Measurements from ENCODE around the gene DNAH9. TPM values are rescaled to one million over a fixed set of nuclear protein-coding genes. Genes with fewer than 3 reads are reported as not detected.

DNAH9 gene
- total and polyA plus RNA-seq, 2 donors (not counting 1 experiment from before 2014, with no cell fraction given) = not detected

- Histone ChIP-seq H3K4me2 (replicated peaks; ENCODE audit: low read depth, low read length, poor library complexity, severe bottlenecking) (no peak overlapping the region), H3K9me3 (ENCODE audit: control extremely low read depth in 1 of 3, control insufficient read depth in 2 of 3, insufficient read depth in 1 of 3, low read length in 2 of 3) (peaks cover 0 to 4% (median 0%) of the 10 kb centered on the region in 3 donors), H4K20me1 (ENCODE audit: control insufficient read depth, insufficient read depth, low read length, poor library complexity, severe bottlenecking) (no peaks in the 10 kb centered on the region), H2AFZ (ENCODE audit: insufficient read depth, low read depth, low read length, poor library complexity, severe bottlenecking) (no peak overlapping the region), H3K79me2 (ENCODE audit: control insufficient read depth, insufficient read depth, low read length) (no peaks in the 10 kb centered on the region), H3K27me3 (replicated peaks in 1 of 4; ENCODE audit: control extremely low read depth in 1 of 4, control insufficient read depth in 3 of 4, insufficient read depth in 4 of 4, low read length in 3 of 4) (no peaks in the 10 kb centered on the region), H3K4me1 (ENCODE audit: control insufficient read depth in 2 of 2, insufficient read depth in 2 of 2, low read length in 2 of 2) (no peaks in the 10 kb centered on the region), H3K36me3 (replicated peaks in 1 of 2; ENCODE audit: control extremely low read depth in 1 of 2, control insufficient read depth in 1 of 2, extremely low read depth in 1 of 2, insufficient read depth in 2 of 2, low read length in 1 of 2) (no peaks in the 10 kb centered on the region), H3K27ac (ENCODE audit: low read length in 2 of 2) (no peak overlapping the region), H3K9ac (ENCODE audit: low read length) (no peak overlapping the region), H3K4me3 (ENCODE audit: control extremely low read depth in 1 of 5, extremely low read depth in 1 of 5, insufficient read depth in 1 of 5, low read depth in 2 of 5, low read length in 4 of 5) (no peak overlapping the region)
- no CpG with 5 or more reads among the region's 2 CpGs for WGBS (ENCODE audit: insufficient coverage)
- ChIA-PET POLR2A (no interaction called here), CTCF (no interaction called here)
- TF ChIP-seq CTCF (IDR thresholded peaks at IDR 0.05) = no peak
- no peak for TF ChIP-seq EZH2 (IDR thresholded peaks at IDR 0.05; ENCODE audit: borderline replicate concordance, insufficient read depth, low read depth, low read length, poor library complexity, severe bottlenecking)
- intact Hi-C loops (cut with micrococcal nuclease) = no loop called here
- H3K9me3 Mint-ChIP-seq (ENCODE audit: insufficient read depth) = no peaks in the 10 kb centered on the region
- H3K4me3 Mint-ChIP-seq = no peak overlapping the region
- no peak for ATAC-seq (ENCODE audit: low read depth)
- H3K4me1 Mint-ChIP-seq = no peaks in the 10 kb centered on the region
- DNase-seq = no peak
- no peak overlapping the region for H3K27ac Mint-ChIP-seq
- H3K27me3 Mint-ChIP-seq = no peaks in the 10 kb centered on the region
Measured at GRCh38 chr17:11840831-11841230, 242.6 kb downstream of the DNAH9 start.

GRCh38 chr17:11848330-11848729 lies 250.1 kb downstream of the DNAH9 start:
- H3K27ac ChIP-seq (ENCODE audit: low read length in 2 of 2) = no peak overlapping the region
- H3K36me3 ChIP-seq (replicated peaks in 1 of 2; ENCODE audit: control extremely low read depth in 1 of 2, control insufficient read depth in 1 of 2, extremely low read depth in 1 of 2, insufficient read depth in 2 of 2, low read length in 1 of 2) = no peaks in the 10 kb centered on the region
- no peaks in the 10 kb centered on the region for H3K4me1 Mint-ChIP-seq
- H2AFZ ChIP-seq (ENCODE audit: insufficient read depth, low read depth, low read length, poor library complexity, severe bottlenecking) = no peak overlapping the region
- no peaks in the 10 kb centered on the region for H3K27me3 Mint-ChIP-seq
- H3K9ac ChIP-seq (ENCODE audit: low read length) = no peak overlapping the region
- ChIA-PET POLR2A (no interaction called here), CTCF (no interaction called here)
- H3K4me2 ChIP-seq (replicated peaks; ENCODE audit: low read depth, low read length, poor library complexity, severe bottlenecking) = no peak overlapping the region
- H3K4me1 ChIP-seq (ENCODE audit: control insufficient read depth in 2 of 2, insufficient read depth in 2 of 2, low read length in 2 of 2) = no peaks in the 10 kb centered on the region
- no peak overlapping the region for H3K4me3 ChIP-seq (ENCODE audit: control extremely low read depth in 1 of 5, extremely low read depth in 1 of 5, insufficient read depth in 1 of 5, low read depth in 2 of 5, low read length in 4 of 5)
- H3K4me3 Mint-ChIP-seq = no peak overlapping the region
- TF ChIP-seq EZH2 (IDR thresholded peaks at IDR 0.05; ENCODE audit: borderline replicate concordance, insufficient read depth, low read depth, low read length, poor library complexity, severe bottlenecking) = no peak
- no peak for TF ChIP-seq CTCF (IDR thresholded peaks at IDR 0.05)
- no peaks in the 10 kb centered on the region for H3K79me2 ChIP-seq (ENCODE audit: control insufficient read depth, insufficient read depth, low read length)
- intact Hi-C loops (cut with micrococcal nuclease) = no loop called here
- H4K20me1 ChIP-seq (ENCODE audit: control insufficient read depth, insufficient read depth, low read length, poor library complexity, severe bottlenecking) = no peaks in the 10 kb centered on the region
- peaks cover 0 to 8% (median 0%) of the 10 kb centered on the region in 3 donors for H3K9me3 ChIP-seq (ENCODE audit: control extremely low read depth in 1 of 3, control insufficient read depth in 2 of 3, insufficient read depth in 1 of 3, low read length in 2 of 3)
- ATAC-seq (ENCODE audit: low read depth) = no peak
- no CpG with 5 or more reads among the region's 2 CpGs for WGBS (ENCODE audit: insufficient coverage)
- DNase-seq = no peak
- H3K27me3 ChIP-seq (replicated peaks in 1 of 4; ENCODE audit: control extremely low read depth in 1 of 4, control insufficient read depth in 3 of 4, insufficient read depth in 4 of 4, low read length in 3 of 4) = no peaks in the 10 kb centered on the region
- H3K27ac Mint-ChIP-seq = no peak overlapping the region
- peaks cover 3% of the 10 kb centered on the region for H3K9me3 Mint-ChIP-seq (ENCODE audit: insufficient read depth)
